ENCODE measurements around the gene TANGO2. TPM values are rescaled to one million over a fixed set of nuclear protein-coding genes. Genes with fewer than 3 reads are reported as not detected.
A peak's percentile ranks its signal among the peaks of the same experiment; 100 is the strongest.

The TANGO2 gene
- total and polyA plus RNA-seq, 2 of the 8 experiments (the other 6 are each of a cell fraction or from before 2014, with no cell fraction given): 10.1 to 18.4 TPM

- TF ChIP-seq RAD21 (IDR thresholded peaks at IDR 0.05 in 1 of 2, conservative IDR thresholded peaks at IDR 0.05 in 1 of 2; ENCODE audit: low read depth in 2 of 2, low read length in 2 of 2) (peak; percentile 56 to 62), CHD2 (IDR thresholded peaks at IDR 0.05; ENCODE audit: low read length) (0 out of 2 replicates have a peak, but pooled peaks have one; percentile 38), NANOG (IDR thresholded peaks at IDR 0.05; ENCODE audit: insufficient read depth, low read depth, low read length, poor library complexity, severe bottlenecking) (no peak), SRF (IDR thresholded peaks at IDR 0.05; ENCODE audit: low read depth, low read length) (no peak), EP300 (IDR thresholded peaks at IDR 0.05; ENCODE audit: borderline replicate concordance in 1 of 2, low read depth in 2 of 2, low read length in 2 of 2) (no peak), FOSL1 (IDR thresholded peaks at IDR 0.05; ENCODE audit: insufficient read depth, low read depth, low read length) (no peak), EZH2 (IDR thresholded peaks at IDR 0.05; ENCODE audit: low read depth, low read length, severe bottlenecking) (no peak), POU5F1 (IDR thresholded peaks at IDR 0.05; ENCODE audit: low read depth, low read length) (no peak), TCF12 (IDR thresholded peaks at IDR 0.05; ENCODE audit: low read depth, low read length) (no peak), MAX (IDR thresholded peaks at IDR 0.05) (peak; percentile 98), SIN3A (conservative IDR thresholded peaks at IDR 0.05 in 1 of 2, IDR thresholded peaks at IDR 0.05 in 1 of 2; ENCODE audit: low read depth in 1 of 2, low read length in 2 of 2) (peak in 1 of 2 experiments; percentile 77; a peak in 2 of 4 replicates), CREB1 (IDR thresholded peaks at IDR 0.05) (peak; percentile 59; the same call in 1 of the 2 replicates), E2F6 (IDR thresholded peaks at IDR 0.05) (peak; percentile 61; the same call in 1 of the 2 replicates), BCL11A (IDR thresholded peaks at IDR 0.05; ENCODE audit: low read depth in 2 of 2, low read length in 2 of 2) (no peak)
Measured at GRCh38 chr22:20084547-20085413, 63.9 kb downstream of the TANGO2 start (continued).

Data from H1 (cell line).